Left hindlimb (tissue), 1 donor: ENCODE measurements around the gene CCNY.
"Not testable (repeated sequence)": the region's sequence is repeated elsewhere in the genome, so short reads cannot be mapped to it uniquely, and the experiment has no call there.

Experiments
- DNase-seq: peaks from one replicate; pipeline ENCODE4 v3.0.0-alpha.2; 2018

CCNY gene

DNA sequence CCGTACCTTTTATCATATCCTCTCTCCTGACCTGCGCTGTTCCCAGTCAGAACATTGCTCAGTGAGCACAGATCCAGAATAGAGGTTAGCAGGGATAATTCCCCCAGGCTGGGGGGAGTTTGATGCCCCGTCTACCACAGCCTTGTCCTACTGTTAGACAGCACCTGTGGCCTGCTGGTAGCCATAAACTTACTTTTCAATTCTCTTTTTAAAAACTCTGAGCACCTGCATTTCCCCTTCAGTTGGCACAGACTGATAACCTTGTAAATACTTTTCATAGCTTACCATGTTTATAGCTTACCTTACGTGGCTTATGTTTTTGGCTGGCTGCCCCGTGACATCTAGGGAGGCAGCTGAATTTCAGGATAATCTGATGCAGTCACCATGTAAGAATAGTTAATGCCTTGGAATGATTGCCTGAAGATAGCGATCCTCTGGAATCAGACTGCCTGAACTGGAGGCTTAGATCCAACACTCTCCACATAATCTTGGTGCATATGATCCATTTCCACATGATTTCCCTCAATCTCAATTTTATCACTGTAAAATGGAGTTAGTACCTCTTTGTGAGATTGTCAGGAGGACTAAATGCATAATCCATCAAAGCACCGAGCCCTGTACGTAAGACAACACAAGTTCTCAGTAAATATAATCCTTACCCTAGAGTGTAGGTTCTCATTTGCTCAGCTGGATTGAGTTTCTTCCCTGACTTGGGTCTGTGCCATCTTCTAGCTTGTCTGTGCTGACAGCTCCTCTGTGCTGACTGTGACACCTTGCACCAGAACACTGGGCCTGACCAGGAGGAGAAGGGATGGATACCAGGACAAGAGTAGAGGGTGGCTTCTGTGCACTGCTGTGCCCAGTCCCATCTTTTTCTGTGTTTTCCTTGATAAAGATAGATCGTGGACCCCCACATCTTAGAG is 157.1 kb downstream of the CCNY start:
- DNase-seq = no peak

- DNase-seq = no peak
Observed at GRCh38 chr10:35495521-35496119, 159.3 kb downstream of the CCNY start.

GRCh38 chr10:35497909-35498308 is 161.6 kb downstream of the CCNY start:
- DNase-seq = no peak

DNA sequence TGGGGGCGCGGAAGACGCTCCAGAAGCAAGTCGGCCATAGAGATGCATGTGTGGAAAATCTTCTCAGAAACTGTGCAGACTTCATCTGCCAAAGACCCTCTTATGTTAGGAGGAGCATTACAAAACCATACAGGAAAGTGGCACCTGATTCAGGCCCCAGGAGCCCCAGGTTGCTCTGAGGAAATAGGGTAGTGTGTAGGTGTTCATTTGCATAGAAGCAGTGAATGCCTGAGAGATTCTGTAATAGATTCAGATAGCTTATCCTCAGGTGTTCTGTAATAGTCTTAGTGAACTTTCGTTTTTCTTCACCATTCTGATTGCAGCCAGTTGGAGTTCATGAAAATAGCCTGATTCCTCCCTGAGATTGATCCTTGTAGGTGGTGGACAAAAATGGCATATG is 162.4 kb downstream of the CCNY start:
- no peak for DNase-seq

- no peak for DNase-seq
Observed at GRCh38 chr10:35501923-35502322, 165.6 kb downstream of the CCNY start.

GRCh38 chr10:35502692-35503091 is 166.4 kb downstream of the CCNY start:
- DNase-seq = no peak

DNA sequence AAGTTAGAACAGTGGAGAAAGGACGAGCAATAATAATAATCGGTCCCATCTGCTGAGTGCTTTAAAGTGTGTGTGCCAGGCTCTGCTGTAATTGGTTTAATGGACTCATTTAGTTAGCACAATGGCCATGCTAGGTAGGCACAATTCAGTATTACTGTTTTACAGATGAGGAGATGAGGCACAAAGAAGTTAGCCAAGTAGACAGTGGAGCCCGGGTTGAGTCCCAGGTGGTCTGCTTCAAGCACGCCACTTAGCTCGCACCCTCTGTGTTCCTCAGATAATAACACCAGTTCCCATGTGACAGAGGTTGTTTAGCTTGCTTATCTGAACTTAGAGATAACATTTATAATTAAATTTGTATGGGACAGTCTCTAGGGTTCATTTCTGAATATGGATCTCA is 167.3 kb downstream of the CCNY start:
- no peak for DNase-seq

DNA sequence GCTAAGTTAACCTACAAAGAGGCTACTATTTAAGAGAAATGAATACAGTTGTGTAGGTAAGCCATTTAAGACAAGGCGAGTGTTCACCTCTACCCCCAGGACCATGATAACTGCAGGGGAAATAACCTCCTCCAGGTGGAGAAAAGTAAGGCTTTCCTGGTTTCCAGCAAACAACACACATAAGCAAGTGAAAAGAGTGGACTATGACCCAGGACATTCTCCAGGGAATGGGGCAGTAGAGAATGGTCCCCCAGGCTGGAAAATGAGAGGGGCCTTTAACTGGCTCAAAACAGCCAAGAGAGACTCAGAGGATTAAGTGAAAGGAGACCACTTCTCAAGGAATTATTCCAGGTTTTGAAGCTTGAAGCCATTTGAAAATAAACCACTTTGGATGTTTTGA is 167.8 kb downstream of the CCNY start:
- DNase-seq = no peak

DNA sequence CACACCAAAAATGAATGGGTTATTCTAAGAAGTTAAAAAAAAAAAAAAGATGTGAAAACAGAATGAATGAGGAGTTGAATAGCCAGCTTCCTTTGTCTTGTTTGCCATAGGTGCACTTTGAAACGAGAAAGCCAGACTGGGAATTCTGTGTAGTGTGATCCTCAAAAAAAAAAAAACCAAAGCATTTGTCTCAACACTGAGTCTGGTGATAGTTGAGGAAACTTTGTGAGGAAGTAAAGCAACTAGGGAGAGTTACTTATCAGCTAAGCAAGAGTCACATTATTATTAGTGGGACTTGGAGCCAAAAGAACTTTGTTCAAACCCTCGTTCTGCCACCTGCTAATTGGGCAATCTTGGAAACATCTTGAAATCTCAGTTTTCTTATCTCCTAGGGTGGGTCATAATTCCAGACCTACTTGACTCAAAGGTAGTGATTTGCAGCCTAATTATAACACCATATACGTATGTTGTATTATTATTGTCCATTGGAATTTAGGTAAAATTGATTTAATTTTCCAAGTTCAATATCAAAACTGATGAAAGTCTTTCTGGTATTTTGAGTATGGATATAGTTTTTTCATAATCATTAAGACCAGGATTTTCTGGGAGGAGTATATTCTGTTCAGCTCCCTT is 169.0 kb downstream of the CCNY start:
- DNase-seq = no peak

DNA sequence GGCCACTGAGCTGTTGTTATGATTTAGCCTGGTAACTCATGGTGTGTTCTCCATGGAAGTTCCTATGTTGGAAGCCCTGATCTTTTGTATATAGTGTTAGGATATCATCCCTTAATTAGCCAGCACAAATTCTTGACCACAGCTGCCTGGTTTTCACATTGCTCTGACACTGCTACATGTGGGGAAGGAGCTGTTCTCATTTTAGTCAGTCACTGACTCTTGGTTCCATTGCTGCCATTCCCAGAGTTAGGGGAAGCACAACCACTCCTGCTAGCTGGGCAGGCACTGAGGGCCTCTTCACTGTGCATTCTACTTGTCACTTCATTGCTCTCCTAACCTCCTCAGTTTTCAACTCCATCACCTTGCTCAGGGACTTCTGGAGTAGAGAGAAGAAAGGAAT is 170.4 kb downstream of the CCNY start:
- DNase-seq = no peak

GRCh38 chr10:35507519-35508109 is 171.3 kb downstream of the CCNY start:
- no peak for DNase-seq

- DNase-seq = no peak
Observed at GRCh38 chr10:35508647-35509046, 172.3 kb downstream of the CCNY start.

GRCh38 chr10:35510891-35511290 is 174.6 kb downstream of the CCNY start:
- no peak for DNase-seq

DNA sequence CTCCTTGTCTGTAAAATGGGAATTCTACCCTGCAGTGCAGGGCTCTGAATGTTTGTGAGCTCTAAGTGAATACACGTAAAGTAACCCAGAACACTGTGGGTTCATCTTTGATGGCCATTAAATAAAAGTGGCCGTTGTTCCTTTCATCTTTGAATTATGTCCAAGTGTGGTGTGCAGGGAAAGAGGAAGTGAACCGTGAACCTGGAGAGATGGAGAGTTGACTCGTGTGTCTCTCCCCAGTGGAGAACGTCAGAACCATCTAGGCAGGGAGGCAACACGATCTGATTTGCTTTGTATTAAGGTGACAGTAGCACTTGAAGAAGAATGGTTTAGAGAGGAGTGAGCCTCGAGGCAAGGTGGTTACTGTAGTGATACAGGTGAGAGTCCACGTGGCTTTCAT is 175.3 kb downstream of the CCNY start:
- DNase-seq = no peak

DNA sequence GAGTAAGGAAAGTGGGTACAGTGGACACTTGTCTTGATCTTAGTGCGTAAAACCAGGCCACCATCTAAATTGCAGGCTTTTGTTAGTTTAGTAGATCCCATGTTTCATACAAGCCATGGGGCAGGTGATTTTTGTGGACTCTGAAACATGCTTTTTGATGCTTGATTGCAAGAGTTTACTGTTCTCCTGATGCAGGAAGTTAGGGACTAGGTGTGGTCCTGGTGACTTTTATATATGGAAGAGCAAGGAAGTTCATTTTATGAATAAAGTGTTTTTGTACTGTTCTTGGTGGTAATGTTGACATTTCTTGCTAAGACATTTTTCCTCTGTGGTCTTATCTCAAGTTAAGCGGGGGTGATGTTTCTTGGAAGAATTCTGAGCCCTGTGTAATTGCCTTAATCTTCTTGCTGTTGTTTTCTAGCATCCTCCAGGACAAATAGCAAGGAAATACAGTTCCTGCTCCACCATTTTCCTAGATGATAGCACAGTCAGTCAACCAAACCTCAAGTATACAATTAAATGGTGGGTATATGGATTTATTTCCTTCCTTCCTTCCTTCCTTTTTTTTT is 179.9 kb downstream of the CCNY start:
- DNase-seq = no peak

GRCh38 chr10:35517431-35518181 is 181.3 kb downstream of the CCNY start:
- no peak for DNase-seq

GRCh38 chr10:35518187-35518586 is 181.9 kb downstream of the CCNY start:
- not testable (repeated sequence) for DNase-seq

DNA sequence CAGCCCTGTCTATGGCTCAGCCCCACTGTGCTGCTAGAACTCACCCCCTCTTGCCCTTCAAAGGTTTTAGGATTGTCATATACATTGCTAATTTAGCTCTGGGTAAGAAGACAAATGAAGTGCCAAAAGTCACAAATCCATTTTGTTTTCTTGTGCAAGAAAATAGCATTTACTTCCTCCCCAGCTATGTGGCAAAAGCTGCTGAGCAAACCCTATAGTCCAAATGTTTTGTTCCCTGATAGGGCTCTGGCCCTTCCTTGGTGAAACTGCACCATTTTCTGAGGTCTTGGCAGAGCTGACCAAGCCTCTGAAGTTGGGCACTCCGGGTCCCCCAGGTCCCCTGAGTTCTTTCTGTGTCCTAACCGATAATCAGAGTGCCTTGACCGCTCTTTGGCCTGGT is 184.7 kb downstream of the CCNY start:
- no peak for DNase-seq

GRCh38 chr10:35523670-35524225 is 187.4 kb downstream of the CCNY start:
- DNase-seq = no peak

- DNase-seq = no peak
Observed at GRCh38 chr10:35526746-35527145, 190.4 kb downstream of the CCNY start.

DNA sequence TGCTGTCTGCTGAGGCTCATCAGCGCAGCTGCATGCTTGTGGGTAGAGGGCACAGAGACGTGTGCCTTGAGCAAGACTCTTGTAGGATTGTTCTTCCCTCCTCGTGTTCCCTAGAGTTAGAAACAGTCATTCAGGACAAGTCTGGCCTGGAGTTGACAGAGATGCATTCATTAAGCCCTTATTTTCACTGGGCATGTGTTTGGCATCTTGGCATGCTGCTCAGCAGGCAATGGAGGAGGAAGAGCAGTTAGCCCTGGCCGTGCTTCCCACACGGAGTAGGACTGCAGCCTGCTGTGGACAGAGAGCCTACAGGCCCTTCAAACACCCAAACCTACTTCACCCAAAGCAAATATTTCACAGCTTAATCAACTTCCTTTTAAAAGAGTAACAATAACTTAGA is 195.8 kb downstream of the CCNY start:
- no peak for DNase-seq

GRCh38 chr10:35533565-35533964 is 197.3 kb downstream of the CCNY start:
- no peak for DNase-seq
